GM23248 (cell line): ENCODE results near the gene PRRT4.

Experiments
- EZH2 ChIP-seq: fragments of 200-600 bp; sonication (generic); IDR thresholded peaks from 2 replicates; pipeline ENCODE4 v1.6.1; 2018; ENCODE audit warnings: antibody characterized with exemption, mild to moderate bottlenecking; ENCODE audit not compliant: insufficient read depth, poor library complexity, severe bottlenecking
- EZH2phosphoT487 ChIP-seq: fragments of 200-600 bp; sonication (generic); IDR thresholded peaks from 2 replicates; pipeline ENCODE4 v1.6.1; 2018; ENCODE audit warnings: antibody characterized with exemption, moderate library complexity, mild to moderate bottlenecking, low read depth; ENCODE audit not compliant: insufficient read depth

GRCh38 chr7:128374041-128374440, 12.6 kb upstream of the PRRT4 start:
- TF ChIP-seq EZH2 (no peak), EZH2phosphoT487 (no peak)
